CD14-positive monocyte (primary cell): ENCODE data around the gene TMPRSS3. TPM values are rescaled to one million over a fixed set of nuclear protein-coding genes. Genes with fewer than 3 reads are reported as not detected.

Experiments
- DNase-seq, 3 donors: peaks; one replicate each; pipeline ENCODE4 v3.0.0-alpha.2; 2011 to 2022
- H2AFZ ChIP-seq: 2 replicates; pipeline ENCODE4 v1.6.0; 2012; ENCODE audit warnings: mild to moderate bottlenecking, low read depth, low read length, inconsistent platforms; ENCODE audit not compliant: insufficient read depth, poor library complexity, severe bottlenecking
- H3K27ac ChIP-seq, 2 donors: 1 replicate in 1 of 2; 2 replicates in 1 of 2; pipeline ENCODE4 v1.5.1; 2012 to 2013; ENCODE audit warnings: low read length in 2 of 2, control low read depth in 1 of 2, inconsistent platforms in 1 of 2, low read depth in 1 of 2, mild to moderate bottlenecking in 1 of 2
- H3K27me3 ChIP-seq, 2 donors: one replicate each; pipeline versions ENCODE4 v1.6.0 to v1.6.1; 2011 to 2013; ENCODE audit warnings: low read length in 2 of 2; ENCODE audit not compliant: control insufficient read depth in 2 of 2, insufficient read depth in 2 of 2
- H3K36me3 ChIP-seq, 2 donors: replicated peaks in 1 of 2; 1 replicate in 1 of 2; 2 replicates in 1 of 2; pipeline versions ENCODE4 v1.5.1 to v1.6.1; 2012 to 2013; ENCODE audit warnings: low read length in 2 of 2, control low read depth in 1 of 2, inconsistent platforms in 1 of 2, mild to moderate bottlenecking in 1 of 2; ENCODE audit not compliant: insufficient read depth in 2 of 2, control insufficient read depth in 1 of 2
- H3K4me1 ChIP-seq, 2 donors: 1 replicate in 1 of 2; 2 replicates in 1 of 2; pipeline versions ENCODE4 v1.5.1 to v1.6.1; 2012 to 2013; ENCODE audit warnings: low read length in 2 of 2, control low read depth in 1 of 2, inconsistent platforms in 1 of 2, mild to moderate bottlenecking in 1 of 2, moderate library complexity in 1 of 2; ENCODE audit not compliant: insufficient read depth in 2 of 2, control insufficient read depth in 1 of 2
- H3K4me2 ChIP-seq: replicated peaks from 2 replicates; pipeline ENCODE3; 2012; ENCODE audit warnings: low read length, moderate library complexity, mild to moderate bottlenecking; ENCODE audit not compliant: poor library complexity, severe bottlenecking; ENCODE audit errors: extremely low read depth
- H3K4me3 ChIP-seq, 3 experiments: fragments of 200-600 bp in 1 of 3; sonication (generic) in 1 of 3; replicated peaks in 1 of 3; 1 replicate in 2 of 3; 2 replicates in 1 of 3; pipeline ENCODE4 v1.5.1; 2011 to 2013; ENCODE audit warnings: low read length in 3 of 3, mild to moderate bottlenecking in 3 of 3, control low read depth in 2 of 3, low read depth in 2 of 3, inconsistent platforms in 1 of 3, moderate library complexity in 1 of 3
- H3K79me2 ChIP-seq: 2 replicates; pipeline ENCODE4 v1.6.0; 2012; ENCODE audit warnings: mild to moderate bottlenecking, control low read depth, inconsistent platforms, low read length, moderate library complexity; ENCODE audit not compliant: insufficient read depth
- H3K9ac ChIP-seq: 2 replicates; pipeline ENCODE4 v1.6.0; 2017; ENCODE audit warnings: low read length, mild to moderate bottlenecking; ENCODE audit not compliant: insufficient read depth, poor library complexity, severe bottlenecking
- H3K9me3 ChIP-seq, 2 donors: replicated peaks in 1 of 2; 1 replicate in 1 of 2; 2 replicates in 1 of 2; pipeline versions ENCODE4 v1.5.1 to v1.6.1; 2012 to 2013; ENCODE audit warnings: low read length in 2 of 2, control low read depth in 1 of 2; ENCODE audit not compliant: control insufficient read depth in 1 of 2, insufficient read depth in 1 of 2
- H4K20me1 ChIP-seq: 2 replicates; pipeline ENCODE4 v1.6.0; 2012; ENCODE audit warnings: mild to moderate bottlenecking, low read length, control low read depth, moderate library complexity; ENCODE audit not compliant: insufficient read depth
- H3K27ac Mint-ChIP-seq, 7 donors: one replicate each; pipeline ENCODE4 v1.8.0; 2020; ENCODE audit warnings: mild to moderate bottlenecking in 7 of 7, mixed read lengths in 7 of 7, moderate library complexity in 6 of 7, inconsistent platforms in 2 of 7
- H3K27me3 Mint-ChIP-seq, 3 donors: one replicate each; pipeline ENCODE4 v1.8.0; 2021 to 2022; ENCODE audit warnings: low read depth in 3 of 3, mild to moderate bottlenecking in 3 of 3, mixed read lengths in 3 of 3, moderate library complexity in 3 of 3, inconsistent platforms in 1 of 3
- H3K36me3 Mint-ChIP-seq, 2 donors: one replicate each; pipeline ENCODE4 v1.8.0; 2020; ENCODE audit warnings: mixed read lengths in 2 of 2, inconsistent platforms in 1 of 2, mild to moderate bottlenecking in 1 of 2
- H3K4me1 Mint-ChIP-seq: one replicate; pipeline ENCODE4 v1.8.0; 2020; ENCODE audit warnings: mild to moderate bottlenecking, mixed read lengths
- H3K4me3 Mint-ChIP-seq, 2 donors: one replicate each; pipeline ENCODE4 v1.8.0; 2020; ENCODE audit warnings: mild to moderate bottlenecking in 2 of 2, mixed read lengths in 2 of 2, moderate library complexity in 1 of 2
- H3K9me3 Mint-ChIP-seq, 7 donors: one replicate each; pipeline ENCODE4 v1.8.0; 2020 to 2022; ENCODE audit warnings: mixed read lengths in 7 of 7, mild to moderate bottlenecking in 6 of 7, moderate library complexity in 6 of 7, inconsistent platforms in 2 of 7
- CTCF ChIP-seq: fragments of 200-600 bp; IDR thresholded peaks from one replicate; pipeline ENCODE4 v1.8.0; 2022; ENCODE audit warnings: antibody characterized with exemption, mild to moderate bottlenecking
- WGBS: methylation state at CpG from one replicate; pipeline ENCODE4 v1.1.5; 2013; ENCODE audit warnings: missing lambda C conversion rate; ENCODE audit not compliant: insufficient coverage; 5-methylcytosine and 5-hydroxymethylcytosine counted together
- intact Hi-C, 2 donors: fragments of 100-400 bp; cut with micrococcal nuclease; formaldehyde crosslinking; loops; one replicate each; pipeline versions ENCODE4 v1.15.0 to v1.15.1; 2023
- polyA plus RNA-seq, 3 donors: library from polyadenylated mRNA; depleted of rRNA in 1 of 3; unstranded in 2 of 3; stranded (reverse) in 1 of 3; fragments of 300-500 nt in 2 of 3; fragments of >200 nt in 1 of 3; fragmentation: Illumina TruSeq in 2 of 3; gene quantifications; 1 replicate in 2 of 3; 2 replicates in 1 of 3; pipeline ENCODE4 v1.2.3, GENCODE V29; 2012 to 2021

TMPRSS3 gene
- polyA plus RNA-seq, 3 donors, result 0.30 TPM; not detected in 2

DNA sequence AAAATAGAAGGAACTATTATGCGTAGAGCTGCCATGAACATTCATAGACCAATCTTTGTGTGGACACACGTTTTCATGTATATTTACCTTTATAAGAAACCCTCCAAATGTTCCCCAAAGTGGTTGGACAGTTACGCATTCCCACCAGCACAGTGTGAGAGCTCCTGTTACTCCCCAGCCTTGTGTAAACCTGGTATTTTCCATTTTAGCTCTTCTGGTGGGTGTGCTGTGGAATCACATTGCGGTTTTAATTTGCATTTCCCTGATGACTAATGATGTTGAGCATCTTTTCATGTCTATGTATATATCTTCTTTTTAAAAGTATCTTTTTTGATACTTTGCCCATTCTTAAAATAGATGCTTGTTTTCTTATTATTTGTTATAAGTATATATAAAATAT lies 4.7 kb upstream of the TMPRSS3 start:
- no peaks in the 10 kb centered on the region for H4K20me1 ChIP-seq
- no peak for TF ChIP-seq CTCF
- DNase-seq, result no peak
- H3K27me3 ChIP-seq, result no peaks in the 10 kb centered on the region
- no CpG with 5 or more reads among the region's 4 CpGs for WGBS
- no peak overlapping the region for H2AFZ ChIP-seq
- no peak overlapping the region for H3K27ac ChIP-seq
- no peaks in the 10 kb centered on the region for H3K4me1 Mint-ChIP-seq
- no peaks in the 10 kb centered on the region for H3K36me3 Mint-ChIP-seq
- H3K4me1 ChIP-seq, result no peaks in the 10 kb centered on the region
- no peak overlapping the region for H3K27ac Mint-ChIP-seq
- H3K4me3 Mint-ChIP-seq, result no peak overlapping the region
- H3K9ac ChIP-seq, result no peak overlapping the region
- H3K4me3 ChIP-seq, result no peak overlapping the region
- H3K27me3 Mint-ChIP-seq, result no peaks in the 10 kb centered on the region
- intact Hi-C loops, result no loop called here
- no peaks in the 10 kb centered on the region for H3K79me2 ChIP-seq
- peaks cover 0 to 5% (median 2%) of the 10 kb centered on the region in 7 donors for H3K9me3 Mint-ChIP-seq
- H3K36me3 ChIP-seq, result no peaks in the 10 kb centered on the region
- H3K4me2 ChIP-seq, result no peak overlapping the region
- no peaks in the 10 kb centered on the region for H3K9me3 ChIP-seq

GRCh38 chr21:42398436-42399028 lies 2.7 kb upstream of the TMPRSS3 start:
- Histone ChIP-seq H3K9ac (no peak overlapping the region), H3K27ac (no peak overlapping the region), H3K9me3 (no peaks in the 10 kb centered on the region), H3K4me1 (no peaks in the 10 kb centered on the region), H4K20me1 (no peaks in the 10 kb centered on the region), H3K4me3 (no peak overlapping the region), H2AFZ (no peak overlapping the region), H3K27me3 (no peaks in the 10 kb centered on the region), H3K4me2 (no peak overlapping the region), H3K36me3 (no peaks in the 10 kb centered on the region), H3K79me2 (no peaks in the 10 kb centered on the region)
- WGBS, result 88% methylated on average over 10 of the region's 12 CpGs
- H3K4me1 Mint-ChIP-seq, result no peaks in the 10 kb centered on the region
- H3K4me3 Mint-ChIP-seq, result no peak overlapping the region
- intact Hi-C loops, result no loop called here
- peaks cover 0 to 5% (median 2%) of the 10 kb centered on the region in 7 donors for H3K9me3 Mint-ChIP-seq
- no peak for DNase-seq
- H3K36me3 Mint-ChIP-seq, result no peaks in the 10 kb centered on the region
- TF ChIP-seq CTCF, result no peak
- H3K27me3 Mint-ChIP-seq, result peaks cover 0 to 2% (median 0%) of the 10 kb centered on the region in 3 donors
- H3K27ac Mint-ChIP-seq, result no peak overlapping the region
